ENCODE data around the gene EFNA2. TPM values are rescaled to one million over a fixed set of nuclear protein-coding genes. Genes with fewer than 3 reads are reported as not detected.

Gene EFNA2
- total and polyA plus RNA-seq, 4 experiments from 2014 or later: not detected

DNA sequence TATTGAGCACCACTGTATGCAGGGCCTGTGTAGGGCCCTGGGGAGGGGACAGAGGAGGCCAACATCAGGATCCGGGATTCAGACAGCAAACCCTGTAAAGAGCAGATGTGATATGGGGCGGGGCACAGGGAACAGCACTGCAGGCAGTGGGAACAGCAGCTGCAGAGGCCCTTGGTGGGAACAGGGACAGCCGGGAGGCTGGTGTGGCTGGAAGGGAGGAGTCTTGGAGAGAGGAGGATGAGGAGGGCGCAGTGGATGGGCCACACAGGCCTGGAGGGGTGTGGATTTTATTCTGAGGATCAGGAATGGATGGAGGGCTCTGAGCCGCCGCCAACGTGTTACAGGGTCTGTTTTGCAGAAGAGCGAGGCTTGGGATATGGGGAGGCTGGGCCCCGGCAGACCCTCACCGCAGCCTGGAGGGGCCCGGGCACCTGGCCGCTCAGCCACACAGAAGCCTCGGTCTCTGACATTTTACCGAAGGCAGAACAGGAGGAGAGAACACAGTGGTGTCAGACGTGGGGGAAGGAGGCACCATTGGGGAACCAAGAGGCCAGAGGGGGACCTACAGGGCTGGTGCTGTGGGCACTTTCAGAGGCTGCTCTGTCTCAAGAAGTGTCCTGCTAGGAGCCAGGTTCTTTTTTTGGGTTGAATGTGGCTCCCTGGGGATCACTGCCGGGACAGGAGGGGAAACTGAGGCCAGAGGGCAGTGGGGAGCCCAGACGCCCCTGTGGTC is 6.9 kb downstream of the EFNA2 start:
- no peaks in the 10 kb centered on the region for H3K4me1 Mint-ChIP-seq
- no peaks in the 10 kb centered on the region for H3K36me3 ChIP-seq (ENCODE audit: insufficient read depth, low read length)
- H3K4me3 Mint-ChIP-seq: no peak overlapping the region
- H3K4me1 ChIP-seq (ENCODE audit: insufficient read depth, low read length): peaks cover 6% of the 10 kb centered on the region
- intact Hi-C loops (cut with micrococcal nuclease): loop anchor here (10.0 kb wide), 1 partner anchor 52 kb away; no protein-coding TSS in a partner anchor
- no peak overlapping the region for H3K27ac ChIP-seq (ENCODE audit: low read depth, low read length)
- ChIA-PET POLR2A (ENCODE audit: partially characterized antibody) (no interaction called here), CTCF (ENCODE audit: partially characterized antibody) (no interaction called here)
- no peak overlapping the region for H3K4me3 ChIP-seq (ENCODE audit: low read length in 2 of 2)
- no peaks in the 10 kb centered on the region for H3K9me3 Mint-ChIP-seq
- H3K27me3 ChIP-seq (ENCODE audit: insufficient read depth, low read length): peaks cover 6% of the 10 kb centered on the region
- no peaks in the 10 kb centered on the region for H3K9me3 ChIP-seq (ENCODE audit: control insufficient read depth in 1 of 2, low read length in 2 of 2)
- no peak for DNase-seq
- H3K27ac Mint-ChIP-seq: peak overlapping the region in 1 of 7 donors; percentile 56
- H3K36me3 Mint-ChIP-seq: no peaks in the 10 kb centered on the region
- H3K27me3 Mint-ChIP-seq: peaks cover 15 to 19% of the 10 kb centered on the region in 2 donors

DNA sequence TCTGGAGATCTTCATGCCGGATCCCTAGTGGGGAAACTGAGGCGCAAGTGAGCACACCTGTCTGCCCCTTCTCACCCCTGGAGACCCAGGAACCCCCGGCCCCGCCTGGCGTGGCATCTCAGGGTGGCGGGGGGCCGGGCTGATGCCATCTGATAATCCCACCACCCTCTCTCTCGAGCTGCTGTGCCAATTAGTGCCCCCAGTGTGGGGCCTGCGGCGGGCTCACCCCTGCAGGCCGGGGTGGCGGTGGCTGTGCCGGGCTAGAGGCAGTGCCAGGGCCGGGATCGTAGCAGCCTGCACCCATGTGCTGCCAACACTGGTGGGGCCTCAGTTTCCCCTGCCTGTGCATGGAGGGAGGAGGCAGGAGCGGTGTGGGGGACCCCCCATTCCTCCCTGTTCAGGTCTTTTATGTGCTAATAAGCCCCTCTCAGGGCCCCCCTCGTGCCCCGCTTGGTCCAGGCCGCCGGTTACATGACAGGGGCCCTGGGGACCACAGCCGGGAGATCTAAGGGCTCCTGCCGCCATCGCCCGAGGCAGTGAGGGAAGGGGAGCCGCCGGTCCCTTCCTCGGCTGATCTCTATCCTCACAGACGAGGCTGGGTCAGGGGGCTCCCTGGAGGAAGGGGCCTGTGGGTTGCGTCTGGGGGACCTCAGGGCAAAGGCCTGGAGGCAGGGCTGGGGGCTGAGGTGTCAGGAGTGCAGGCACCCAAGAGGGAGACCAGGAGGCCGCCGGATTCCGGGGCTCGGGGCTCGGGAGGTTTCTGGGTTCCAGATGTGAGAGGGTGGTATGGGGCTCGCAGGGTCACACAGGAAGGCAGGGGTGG is 8.3 kb downstream of the EFNA2 start:
- H3K4me3 ChIP-seq (ENCODE audit: low read length in 2 of 2): no peak overlapping the region
- Mint-ChIP-seq H3K4me3 (no peak overlapping the region), H3K36me3 (no peaks in the 10 kb centered on the region), H3K27ac (no peak overlapping the region), H3K9me3 (no peaks in the 10 kb centered on the region), H3K4me1 (no peaks in the 10 kb centered on the region), H3K27me3 (peaks cover 14 to 15% of the 10 kb centered on the region in 2 donors)
- ChIA-PET CTCF (ENCODE audit: partially characterized antibody) (no interaction called here), POLR2A (ENCODE audit: partially characterized antibody) (no interaction called here)
- H3K36me3 ChIP-seq (ENCODE audit: insufficient read depth, low read length): no peaks in the 10 kb centered on the region
- peaks cover 6% of the 10 kb centered on the region for H3K4me1 ChIP-seq (ENCODE audit: insufficient read depth, low read length)
- no peak overlapping the region for H3K27ac ChIP-seq (ENCODE audit: low read depth, low read length)
- peaks cover 6% of the 10 kb centered on the region for H3K27me3 ChIP-seq (ENCODE audit: insufficient read depth, low read length)
- no peaks in the 10 kb centered on the region for H3K9me3 ChIP-seq (ENCODE audit: control insufficient read depth in 1 of 2, low read length in 2 of 2)
- intact Hi-C loops (cut with micrococcal nuclease): loop anchor here (10.0 kb wide), 1 partner anchor 51 kb away; no protein-coding TSS in a partner anchor
- no peak for DNase-seq

DNA sequence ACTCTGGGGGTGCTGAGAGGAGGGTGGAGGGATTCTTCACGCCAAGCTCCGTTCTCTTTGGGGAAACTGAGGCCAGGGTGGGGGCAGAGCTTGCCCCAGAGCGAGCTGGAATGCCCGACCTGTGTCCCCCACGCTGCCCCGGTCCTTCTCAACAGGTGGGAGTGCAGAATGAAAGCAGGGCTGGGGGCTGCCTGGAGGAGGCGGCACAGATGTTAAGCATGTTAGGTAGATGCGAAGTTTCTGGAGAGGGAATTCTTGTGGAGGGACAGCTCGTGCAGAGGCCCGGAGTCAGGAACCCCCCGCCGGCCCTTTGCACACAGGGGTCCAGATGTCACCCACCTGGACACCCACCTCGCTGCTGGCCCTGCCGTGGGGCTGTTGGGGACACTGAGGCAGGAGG is 9.0 kb downstream of the EFNA2 start:
- no peaks in the 10 kb centered on the region for H3K4me1 Mint-ChIP-seq
- no peaks in the 10 kb centered on the region for H3K36me3 Mint-ChIP-seq
- CTCF ChIA-PET (ENCODE audit: partially characterized antibody): no interaction called here
- H3K27ac Mint-ChIP-seq: peak overlapping the region in 1 of 7 donors; percentile 46
- H3K4me3 Mint-ChIP-seq: peak overlapping the region in 1 of 8 donors; percentile 36
- Histone ChIP-seq H3K27ac (ENCODE audit: low read depth, low read length) (no peak overlapping the region), H3K36me3 (ENCODE audit: insufficient read depth, low read length) (no peaks in the 10 kb centered on the region), H3K27me3 (ENCODE audit: insufficient read depth, low read length) (peaks cover 6% of the 10 kb centered on the region), H3K4me3 (ENCODE audit: low read length in 2 of 2) (no peak overlapping the region), H3K4me1 (ENCODE audit: insufficient read depth, low read length) (peaks cover 6% of the 10 kb centered on the region), H3K9me3 (ENCODE audit: control insufficient read depth in 1 of 2, low read length in 2 of 2) (no peaks in the 10 kb centered on the region)
- POLR2A ChIA-PET (ENCODE audit: partially characterized antibody): no interaction called here
- no peaks in the 10 kb centered on the region for H3K9me3 Mint-ChIP-seq
- DNase-seq: no peak
- intact Hi-C loops (cut with micrococcal nuclease): loop anchor here (10.0 kb wide), 1 partner anchor 50 kb away; no protein-coding TSS in a partner anchor
- H3K27me3 Mint-ChIP-seq: peaks cover 12 to 13% of the 10 kb centered on the region in 2 donors

DNA sequence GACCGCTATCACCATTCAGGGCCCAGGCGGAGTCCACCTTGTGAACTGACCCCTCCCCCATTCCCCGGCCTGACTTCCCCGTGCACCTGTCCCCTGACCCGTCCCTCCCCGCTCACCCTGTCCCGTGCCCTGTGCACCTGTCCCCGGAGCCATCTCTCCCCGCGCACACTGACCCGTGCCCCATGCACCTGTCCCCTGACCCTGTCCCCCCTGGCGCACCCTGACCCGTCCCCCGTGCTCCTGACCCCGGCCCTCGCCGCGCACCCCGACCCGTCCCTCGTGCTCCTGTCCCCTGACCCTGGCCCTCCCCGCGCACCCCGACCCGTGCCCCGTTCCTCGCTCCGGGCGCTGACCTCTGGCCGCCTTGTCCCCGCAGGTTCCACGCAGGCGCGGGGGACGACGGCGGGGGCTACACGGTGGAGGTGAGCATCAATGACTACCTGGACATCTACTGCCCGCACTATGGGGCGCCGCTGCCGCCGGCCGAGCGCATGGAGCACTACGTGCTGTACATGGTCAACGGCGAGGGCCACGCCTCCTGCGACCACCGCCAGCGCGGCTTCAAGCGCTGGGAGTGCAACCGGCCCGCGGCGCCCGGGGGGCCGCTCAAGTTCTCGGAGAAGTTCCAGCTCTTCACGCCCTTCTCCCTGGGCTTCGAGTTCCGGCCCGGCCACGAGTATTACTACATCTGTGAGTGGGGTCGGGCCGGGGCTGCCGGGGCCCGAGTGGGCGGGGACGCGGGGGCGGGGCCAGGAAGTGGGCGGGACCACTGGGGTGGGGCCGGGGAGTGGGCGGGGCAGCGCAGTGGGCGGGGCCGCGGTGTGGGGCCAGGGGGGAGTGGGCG is 9.7 kb downstream of the EFNA2 start:
- H3K36me3 Mint-ChIP-seq: no peaks in the 10 kb centered on the region
- Histone ChIP-seq H3K9me3 (ENCODE audit: control insufficient read depth in 1 of 2, low read length in 2 of 2) (no peaks in the 10 kb centered on the region), H3K27ac (ENCODE audit: low read depth, low read length) (no peak overlapping the region), H3K27me3 (ENCODE audit: insufficient read depth, low read length) (peaks cover 6% of the 10 kb centered on the region), H3K36me3 (ENCODE audit: insufficient read depth, low read length) (no peaks in the 10 kb centered on the region), H3K4me1 (ENCODE audit: insufficient read depth, low read length) (peaks cover 6% of the 10 kb centered on the region), H3K4me3 (ENCODE audit: low read length in 2 of 2) (no peak overlapping the region)
- H3K27ac Mint-ChIP-seq: no peak overlapping the region
- H3K4me1 Mint-ChIP-seq: no peaks in the 10 kb centered on the region
- POLR2A ChIA-PET (ENCODE audit: partially characterized antibody): interaction anchor here (0.6 kb wide), 1 partner anchor 1686 kb away, joined by 3 read pairs; no protein-coding TSS in a partner anchor
- intact Hi-C loops (cut with micrococcal nuclease): loop anchor here (10.0 kb wide), 1 partner anchor 49 kb away; no protein-coding TSS in a partner anchor
- H3K4me3 Mint-ChIP-seq: peak overlapping the region in 1 of 8 donors; percentile 17
- DNase-seq: no peak
- CTCF ChIA-PET (ENCODE audit: partially characterized antibody): no interaction called here
- H3K9me3 Mint-ChIP-seq: no peaks in the 10 kb centered on the region
- H3K27me3 Mint-ChIP-seq: peaks cover 12 to 13% of the 10 kb centered on the region in 2 donors

DNA sequence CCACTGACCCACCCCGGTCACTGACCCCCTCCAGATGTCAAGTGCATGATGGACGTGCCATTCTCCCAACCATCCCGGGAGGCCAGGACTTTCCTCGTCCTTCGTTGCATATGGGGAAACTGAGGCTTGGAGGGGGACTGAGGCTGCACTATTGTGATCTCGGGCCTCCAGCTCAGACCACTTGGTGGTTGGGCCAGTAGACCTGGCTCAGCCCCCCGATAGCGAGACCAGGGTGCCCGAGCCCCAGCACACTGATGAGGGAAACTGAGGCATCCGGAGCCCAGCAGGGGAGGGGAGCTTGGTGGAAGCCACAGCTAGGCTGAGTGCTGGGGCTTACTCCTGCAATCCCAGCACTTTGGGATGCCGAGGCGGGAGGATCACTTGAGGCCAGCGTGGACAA is 10.4 kb downstream of the EFNA2 start:
- no peaks in the 10 kb centered on the region for H3K9me3 ChIP-seq (ENCODE audit: control insufficient read depth in 1 of 2, low read length in 2 of 2)
- Mint-ChIP-seq H3K27me3 (peaks cover 12 to 13% of the 10 kb centered on the region in 2 donors), H3K4me1 (no peaks in the 10 kb centered on the region), H3K27ac (no peak overlapping the region), H3K4me3 (no peak overlapping the region), H3K9me3 (no peaks in the 10 kb centered on the region), H3K36me3 (no peaks in the 10 kb centered on the region)
- intact Hi-C loops (cut with micrococcal nuclease): loop anchor here (10.0 kb wide), 1 partner anchor 49 kb away; no protein-coding TSS in a partner anchor
- H3K4me3 ChIP-seq (ENCODE audit: low read length in 2 of 2): no peak overlapping the region
- CTCF ChIA-PET (ENCODE audit: partially characterized antibody): no interaction called here
- H3K27ac ChIP-seq (ENCODE audit: low read depth, low read length): no peak overlapping the region
- POLR2A ChIA-PET (ENCODE audit: partially characterized antibody): interaction anchor here (0.6 kb wide), 1 partner anchor 1685 kb away, joined by 3 read pairs; no protein-coding TSS in a partner anchor
- peaks cover 6% of the 10 kb centered on the region for H3K4me1 ChIP-seq (ENCODE audit: insufficient read depth, low read length)
- H3K27me3 ChIP-seq (ENCODE audit: insufficient read depth, low read length): peaks cover 6% of the 10 kb centered on the region
- DNase-seq: no peak
- H3K36me3 ChIP-seq (ENCODE audit: insufficient read depth, low read length): no peaks in the 10 kb centered on the region

DNA sequence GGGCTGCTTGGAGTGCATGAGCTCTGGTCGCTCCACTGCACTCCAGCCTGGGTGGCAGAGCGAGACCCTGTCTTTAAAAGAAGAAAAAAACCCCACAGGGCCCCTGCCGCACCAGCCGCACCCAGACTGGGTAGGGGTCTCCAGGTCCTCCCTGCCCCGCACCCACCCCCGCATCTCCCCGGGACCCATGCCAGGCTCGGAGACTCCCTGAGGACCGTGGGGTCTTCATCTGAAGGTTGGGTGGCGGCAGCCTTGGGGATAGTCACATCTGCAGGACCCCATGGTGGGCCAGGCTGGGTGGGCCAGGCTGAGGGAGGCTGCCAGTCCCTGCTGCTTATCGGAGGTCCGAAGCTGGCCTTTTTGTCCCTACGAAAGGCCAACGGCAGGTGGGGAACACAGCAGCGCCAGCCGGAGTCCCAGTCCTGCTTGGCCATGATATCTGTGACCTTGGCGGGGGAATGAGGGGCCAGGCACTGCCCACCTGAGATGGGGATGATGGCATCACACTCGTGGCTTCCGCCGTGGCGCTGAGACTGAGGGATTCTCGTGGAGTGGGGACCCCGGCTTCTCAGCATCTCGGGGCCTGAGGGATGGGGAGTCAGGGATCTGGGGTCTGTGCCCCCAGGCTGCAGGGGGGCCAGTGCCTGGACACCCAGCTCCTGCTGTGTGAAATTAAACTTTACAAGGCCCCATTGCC is 11.1 kb downstream of the EFNA2 start:
- Histone ChIP-seq H3K27me3 (ENCODE audit: insufficient read depth, low read length) (peaks cover 6% of the 10 kb centered on the region), H3K9me3 (ENCODE audit: control insufficient read depth in 1 of 2, low read length in 2 of 2) (no peaks in the 10 kb centered on the region), H3K4me1 (ENCODE audit: insufficient read depth, low read length) (peaks cover 6% of the 10 kb centered on the region), H3K4me3 (ENCODE audit: low read length in 2 of 2) (no peak overlapping the region), H3K36me3 (ENCODE audit: insufficient read depth, low read length) (no peaks in the 10 kb centered on the region), H3K27ac (ENCODE audit: low read depth, low read length) (no peak overlapping the region)
- DNase-seq: no peak
- Mint-ChIP-seq H3K27me3 (peaks cover 11 to 13% of the 10 kb centered on the region in 2 donors), H3K27ac (no peak overlapping the region), H3K4me3 (peak overlapping the region in 1 of 8 donors; percentile 29), H3K9me3 (no peaks in the 10 kb centered on the region), H3K4me1 (no peaks in the 10 kb centered on the region), H3K36me3 (no peaks in the 10 kb centered on the region)
- intact Hi-C loops (cut with micrococcal nuclease): loop anchor here (10.0 kb wide), 1 partner anchor 48 kb away; no protein-coding TSS in a partner anchor
- ChIA-PET CTCF (ENCODE audit: partially characterized antibody) (no interaction called here), POLR2A (ENCODE audit: partially characterized antibody) (no interaction called here)
